Measurements from ENCODE around the gene FLOT2.
A peak's percentile ranks its signal among the peaks of the same experiment; 100 is the strongest.

The FLOT2 gene

GRCh38 chr17:28896884-28897768 is at the start of gene FLOT2:
FLOT2 (minus strand) TSS chr17:28897733; CDS start chr17:28897574, 159 bp downstream.
- Histone ChIP-seq H3K4me3 (ENCODE audit: low read length in 2 of 2) (peak within 1 kb of the TSS; percentile 89 to 91), H3K36me3 (ENCODE audit: control insufficient read depth in 2 of 2, insufficient read depth in 2 of 2, low read length in 2 of 2) (no peaks in the 10 kb centered on the region), H3K9me3 (ENCODE audit: control insufficient read depth in 2 of 2, low read length in 2 of 2) (no peaks in the 10 kb centered on the region), H3K9ac (ENCODE audit: low read depth in 1 of 2, low read length in 2 of 2) (peak within 1 kb of the TSS; percentile 89 to 96), H3K27ac (ENCODE audit: low read depth in 2 of 2, low read length in 2 of 2) (peak within 1 kb of the TSS; percentile 82 to 90), H3K27me3 (ENCODE audit: control insufficient read depth in 2 of 2, insufficient read depth in 2 of 2, low read length in 2 of 2) (no peaks in the 10 kb centered on the region), H3K4me1 (ENCODE audit: control insufficient read depth in 2 of 2, insufficient read depth in 2 of 2, low read length in 2 of 2) (peaks cover 30 to 32% of the 10 kb centered on the region in 2 donors)

DNA sequence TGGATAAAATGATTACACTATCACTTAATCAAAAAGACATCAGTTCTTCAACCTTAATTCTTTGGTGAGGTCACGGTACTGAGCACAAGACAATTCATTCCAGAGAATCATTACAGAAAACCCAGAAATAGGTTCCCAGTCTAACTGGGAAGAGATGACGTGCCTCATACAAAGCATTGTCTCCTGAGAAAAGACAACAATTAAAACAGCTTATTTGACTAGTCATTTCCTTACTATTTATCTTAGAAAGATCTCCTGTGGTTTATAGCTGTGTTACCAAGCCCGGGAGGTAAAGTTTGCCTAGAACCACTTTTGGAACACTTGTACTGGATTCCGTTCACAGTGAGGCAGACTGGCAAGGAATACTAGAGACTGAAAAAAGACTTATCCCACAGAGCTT is 48.7 kb upstream of the FLOT2 start:
- H3K9me3 ChIP-seq (ENCODE audit: control insufficient read depth in 2 of 2, low read length in 2 of 2): no peaks in the 10 kb centered on the region
- H3K9ac ChIP-seq (ENCODE audit: low read depth in 1 of 2, low read length in 2 of 2): no peak overlapping the region
- H3K4me1 ChIP-seq (ENCODE audit: control insufficient read depth in 2 of 2, insufficient read depth in 2 of 2, low read length in 2 of 2): peaks cover 23 to 32% of the 10 kb centered on the region in 2 donors
- no peak overlapping the region for H3K4me3 ChIP-seq (ENCODE audit: low read length in 2 of 2)
- H3K36me3 ChIP-seq (ENCODE audit: control insufficient read depth in 2 of 2, insufficient read depth in 2 of 2, low read length in 2 of 2): peaks cover 0 to 3% of the 10 kb centered on the region in 2 donors
- H3K27me3 ChIP-seq (ENCODE audit: control insufficient read depth in 2 of 2, insufficient read depth in 2 of 2, low read length in 2 of 2): no peaks in the 10 kb centered on the region
- no peak overlapping the region for H3K27ac ChIP-seq (ENCODE audit: low read depth in 2 of 2, low read length in 2 of 2)

GRCh38 chr17:28944862-28945741 is 47.6 kb upstream of the FLOT2 start:
- Histone ChIP-seq H3K9ac (ENCODE audit: low read depth in 1 of 2, low read length in 2 of 2) (no peak overlapping the region), H3K27ac (ENCODE audit: low read depth in 2 of 2, low read length in 2 of 2) (no peak overlapping the region), H3K4me3 (ENCODE audit: low read length in 2 of 2) (no peak overlapping the region), H3K27me3 (ENCODE audit: control insufficient read depth in 2 of 2, insufficient read depth in 2 of 2, low read length in 2 of 2) (no peaks in the 10 kb centered on the region), H3K36me3 (ENCODE audit: control insufficient read depth in 2 of 2, insufficient read depth in 2 of 2, low read length in 2 of 2) (peaks cover 0 to 3% of the 10 kb centered on the region in 2 donors), H3K9me3 (ENCODE audit: control insufficient read depth in 2 of 2, low read length in 2 of 2) (no peaks in the 10 kb centered on the region), H3K4me1 (ENCODE audit: control insufficient read depth in 2 of 2, insufficient read depth in 2 of 2, low read length in 2 of 2) (peaks cover 23 to 32% of the 10 kb centered on the region in 2 donors)

- H3K4me1 ChIP-seq (ENCODE audit: control insufficient read depth in 2 of 2, insufficient read depth in 2 of 2, low read length in 2 of 2): peaks cover 23 to 32% of the 10 kb centered on the region in 2 donors
- H3K9ac ChIP-seq (ENCODE audit: low read depth in 1 of 2, low read length in 2 of 2): no peak overlapping the region
- peaks cover 2 to 3% of the 10 kb centered on the region in 2 donors for H3K36me3 ChIP-seq (ENCODE audit: control insufficient read depth in 2 of 2, insufficient read depth in 2 of 2, low read length in 2 of 2)
- H3K4me3 ChIP-seq (ENCODE audit: low read length in 2 of 2): no peak overlapping the region
- H3K27me3 ChIP-seq (ENCODE audit: control insufficient read depth in 2 of 2, insufficient read depth in 2 of 2, low read length in 2 of 2): no peaks in the 10 kb centered on the region
- H3K9me3 ChIP-seq (ENCODE audit: control insufficient read depth in 2 of 2, low read length in 2 of 2): no peaks in the 10 kb centered on the region
- no peak overlapping the region for H3K27ac ChIP-seq (ENCODE audit: low read depth in 2 of 2, low read length in 2 of 2)
These were observed 46.8 kb upstream of the FLOT2 start for GRCh38 chr17:28944343-28944742.

DNA sequence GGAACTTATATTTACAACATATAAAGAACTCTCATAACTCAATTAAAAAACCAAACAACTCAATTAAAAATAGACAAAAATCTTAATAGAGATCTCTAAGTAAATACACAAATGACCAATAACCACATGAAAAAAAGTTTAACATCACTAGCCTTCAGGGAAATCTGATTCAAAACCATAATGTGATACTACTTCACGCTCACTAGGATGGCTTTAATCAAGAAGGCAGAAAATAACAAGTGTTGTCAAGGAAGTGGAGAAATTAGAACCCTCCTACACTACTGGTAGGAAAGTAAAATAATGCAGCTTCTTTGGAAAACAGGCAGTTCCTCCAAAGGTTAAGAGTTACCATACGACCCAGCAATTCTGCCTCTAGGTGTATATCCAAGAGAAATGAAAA is 45.4 kb upstream of the FLOT2 start:
- peaks cover 3% of the 10 kb centered on the region in 2 donors for H3K36me3 ChIP-seq (ENCODE audit: control insufficient read depth in 2 of 2, insufficient read depth in 2 of 2, low read length in 2 of 2)
- no peak overlapping the region for H3K4me3 ChIP-seq (ENCODE audit: low read length in 2 of 2)
- no peaks in the 10 kb centered on the region for H3K27me3 ChIP-seq (ENCODE audit: control insufficient read depth in 2 of 2, insufficient read depth in 2 of 2, low read length in 2 of 2)
- no peaks in the 10 kb centered on the region for H3K9me3 ChIP-seq (ENCODE audit: control insufficient read depth in 2 of 2, low read length in 2 of 2)
- no peak overlapping the region for H3K9ac ChIP-seq (ENCODE audit: low read depth in 1 of 2, low read length in 2 of 2)
- H3K27ac ChIP-seq (ENCODE audit: low read depth in 2 of 2, low read length in 2 of 2): no peak overlapping the region
- H3K4me1 ChIP-seq (ENCODE audit: control insufficient read depth in 2 of 2, insufficient read depth in 2 of 2, low read length in 2 of 2): peaks cover 15 to 23% of the 10 kb centered on the region in 2 donors

DNA sequence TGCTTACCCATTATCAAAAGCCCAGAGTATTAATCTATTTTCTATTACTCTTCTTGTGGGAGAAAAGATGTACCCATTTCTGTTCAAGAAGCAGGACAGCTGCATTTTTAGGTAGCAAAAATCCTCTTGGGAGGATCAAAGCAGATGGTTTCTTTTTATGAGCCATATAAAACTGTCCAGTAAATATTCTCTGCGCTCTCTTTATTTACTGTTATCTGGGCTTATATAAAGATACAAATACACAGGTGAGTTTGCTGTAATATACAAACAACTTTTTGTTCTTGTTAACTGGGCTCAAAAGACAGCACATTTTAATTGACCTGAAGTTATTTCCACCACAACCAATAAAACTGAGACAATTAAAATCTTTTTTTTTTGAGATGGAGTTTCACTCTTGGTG is 43.7 kb upstream of the FLOT2 start:
- no peak overlapping the region for H3K27ac ChIP-seq (ENCODE audit: low read depth in 2 of 2, low read length in 2 of 2)
- peaks cover 3% of the 10 kb centered on the region in 2 donors for H3K36me3 ChIP-seq (ENCODE audit: control insufficient read depth in 2 of 2, insufficient read depth in 2 of 2, low read length in 2 of 2)
- no peak overlapping the region for H3K9ac ChIP-seq (ENCODE audit: low read depth in 1 of 2, low read length in 2 of 2)
- no peaks in the 10 kb centered on the region for H3K27me3 ChIP-seq (ENCODE audit: control insufficient read depth in 2 of 2, insufficient read depth in 2 of 2, low read length in 2 of 2)
- H3K4me3 ChIP-seq (ENCODE audit: low read length in 2 of 2): no peak overlapping the region
- peaks cover 12 to 13% of the 10 kb centered on the region in 2 donors for H3K4me1 ChIP-seq (ENCODE audit: control insufficient read depth in 2 of 2, insufficient read depth in 2 of 2, low read length in 2 of 2)
- H3K9me3 ChIP-seq (ENCODE audit: control insufficient read depth in 2 of 2, low read length in 2 of 2): no peaks in the 10 kb centered on the region

- H3K9ac ChIP-seq (ENCODE audit: low read depth in 1 of 2, low read length in 2 of 2): no peak overlapping the region
- no peak overlapping the region for H3K4me3 ChIP-seq (ENCODE audit: low read length in 2 of 2)
- peaks cover 3% of the 10 kb centered on the region in 2 donors for H3K36me3 ChIP-seq (ENCODE audit: control insufficient read depth in 2 of 2, insufficient read depth in 2 of 2, low read length in 2 of 2)
- H3K9me3 ChIP-seq (ENCODE audit: control insufficient read depth in 2 of 2, low read length in 2 of 2): no peaks in the 10 kb centered on the region
- H3K4me1 ChIP-seq (ENCODE audit: control insufficient read depth in 2 of 2, insufficient read depth in 2 of 2, low read length in 2 of 2): peaks cover 12% of the 10 kb centered on the region in 2 donors
- H3K27me3 ChIP-seq (ENCODE audit: control insufficient read depth in 2 of 2, insufficient read depth in 2 of 2, low read length in 2 of 2): no peaks in the 10 kb centered on the region
- H3K27ac ChIP-seq (ENCODE audit: low read depth in 2 of 2, low read length in 2 of 2): no peak overlapping the region
These were observed 43.1 kb upstream of the FLOT2 start for GRCh38 chr17:28940675-28941074.

DNA sequence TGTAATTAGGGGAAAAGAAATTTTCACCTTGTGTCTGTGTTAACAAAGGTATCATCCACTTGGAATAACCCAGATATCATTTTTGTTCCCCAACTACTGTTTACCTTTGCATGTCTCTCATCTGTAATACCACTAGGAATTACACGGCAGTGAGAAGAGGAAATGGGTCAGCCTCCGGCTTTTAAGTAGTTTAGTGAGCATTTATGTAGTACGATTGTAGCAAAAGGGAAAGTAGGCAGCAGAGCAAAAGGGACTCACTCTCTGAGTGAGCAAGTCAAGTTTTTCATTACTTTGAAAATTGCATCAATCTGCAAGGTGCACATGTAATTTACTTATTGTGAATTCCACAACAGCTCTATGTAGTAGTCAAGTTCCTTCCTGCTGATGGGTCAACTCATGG is 42.6 kb upstream of the FLOT2 start:
- Histone ChIP-seq H3K9me3 (ENCODE audit: control insufficient read depth in 2 of 2, low read length in 2 of 2) (no peaks in the 10 kb centered on the region), H3K9ac (ENCODE audit: low read depth in 1 of 2, low read length in 2 of 2) (no peak overlapping the region), H3K4me3 (ENCODE audit: low read length in 2 of 2) (no peak overlapping the region), H3K27ac (ENCODE audit: low read depth in 2 of 2, low read length in 2 of 2) (no peak overlapping the region), H3K27me3 (ENCODE audit: control insufficient read depth in 2 of 2, insufficient read depth in 2 of 2, low read length in 2 of 2) (no peaks in the 10 kb centered on the region), H3K36me3 (ENCODE audit: control insufficient read depth in 2 of 2, insufficient read depth in 2 of 2, low read length in 2 of 2) (peaks cover under 1 to 3% of the 10 kb centered on the region in 2 donors), H3K4me1 (ENCODE audit: control insufficient read depth in 2 of 2, insufficient read depth in 2 of 2, low read length in 2 of 2) (peaks cover 8 to 10% of the 10 kb centered on the region in 2 donors)

DNA sequence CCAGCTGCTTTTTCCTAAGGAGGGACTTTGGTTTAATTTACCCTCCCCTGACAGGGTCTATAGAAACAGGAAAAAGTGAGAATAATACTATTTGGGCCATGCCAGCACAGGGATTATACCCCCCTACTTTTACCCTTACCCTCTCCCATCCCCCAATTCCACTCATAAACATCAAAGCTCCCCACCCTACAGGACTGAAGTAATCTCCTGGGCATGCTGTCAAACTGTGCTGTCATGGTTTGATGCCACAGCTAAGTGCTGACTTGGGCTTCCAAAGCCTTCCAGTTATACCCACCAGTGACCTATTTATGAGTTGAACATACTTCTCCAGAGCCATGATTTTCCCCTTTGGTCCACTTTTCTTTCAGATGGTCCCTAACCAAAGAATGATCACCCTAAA is 41.0 kb upstream of the FLOT2 start:
- H3K27ac ChIP-seq (ENCODE audit: low read depth in 2 of 2, low read length in 2 of 2): no peak overlapping the region
- peaks cover 3 to 8% of the 10 kb centered on the region in 2 donors for H3K4me1 ChIP-seq (ENCODE audit: control insufficient read depth in 2 of 2, insufficient read depth in 2 of 2, low read length in 2 of 2)

More for the DNA sequence above, 41.0 kb upstream of the FLOT2 start:
- peaks cover 0 to 3% of the 10 kb centered on the region in 2 donors for H3K36me3 ChIP-seq (ENCODE audit: control insufficient read depth in 2 of 2, insufficient read depth in 2 of 2, low read length in 2 of 2)
- H3K4me3 ChIP-seq (ENCODE audit: low read length in 2 of 2): no peak overlapping the region
- H3K9ac ChIP-seq (ENCODE audit: low read depth in 1 of 2, low read length in 2 of 2): no peak overlapping the region
- no peaks in the 10 kb centered on the region for H3K27me3 ChIP-seq (ENCODE audit: control insufficient read depth in 2 of 2, insufficient read depth in 2 of 2, low read length in 2 of 2)
- H3K9me3 ChIP-seq (ENCODE audit: control insufficient read depth in 2 of 2, low read length in 2 of 2): no peaks in the 10 kb centered on the region
